Hypothalamus (tissue), 51 donors: ENCODE results near the gene RFTN1.

ENCODE experiments used
- DNase-seq, 51 donors: peaks; one replicate each; lab custom pipeline; 2025; lab: John Stamatoyannopoulos, UW

RFTN1 gene

GRCh38 chr3:16413321-16413720 lies 100.2 kb downstream of the RFTN1 start:
- no peak for DNase-seq

- no peak for DNase-seq
Measured at GRCh38 chr3:16412192-16412800, 101.2 kb downstream of the RFTN1 start.

GRCh38 chr3:16411441-16411840 lies 102.1 kb downstream of the RFTN1 start:
- no peak for DNase-seq

GRCh38 chr3:16410659-16411058 lies 102.8 kb downstream of the RFTN1 start:
- DNase-seq, result no peak

GRCh38 chr3:16409032-16409431 lies 104.5 kb downstream of the RFTN1 start:
- DNase-seq, result no peak

GRCh38 chr3:16407366-16407765 lies 106.1 kb downstream of the RFTN1 start:
- DNase-seq, result no peak

- DNase-seq, result no peak
Measured at GRCh38 chr3:16406579-16406978, 106.9 kb downstream of the RFTN1 start.

GRCh38 chr3:16406166-16406565 lies 107.3 kb downstream of the RFTN1 start:
- DNase-seq, result no peak

- DNase-seq, result no peak
Measured at GRCh38 chr3:16404349-16404895, 109.1 kb downstream of the RFTN1 start.

- DNase-seq, result no peak
Measured at GRCh38 chr3:16402451-16402850, 111.0 kb downstream of the RFTN1 start.

- no peak for DNase-seq
Measured at GRCh38 chr3:16401273-16401672, 112.2 kb downstream of the RFTN1 start.

- no peak for DNase-seq
Measured at GRCh38 chr3:16400106-16400931, 113.2 kb downstream of the RFTN1 start.

GRCh38 chr3:16399473-16399872 lies 114.0 kb downstream of the RFTN1 start:
- DNase-seq, result no peak

GRCh38 chr3:16398648-16399047 lies 114.9 kb downstream of the RFTN1 start:
- DNase-seq, result no peak

GRCh38 chr3:16396202-16396601 lies 117.3 kb downstream of the RFTN1 start:
- DNase-seq, result no peak

GRCh38 chr3:16395212-16395611 lies 118.3 kb downstream of the RFTN1 start:
- DNase-seq, result no peak

GRCh38 chr3:16394639-16395038 lies 118.9 kb downstream of the RFTN1 start:
- DNase-seq, result no peak

GRCh38 chr3:16392717-16393116 lies 120.8 kb downstream of the RFTN1 start:
- no peak for DNase-seq

GRCh38 chr3:16392065-16392464 lies 121.4 kb downstream of the RFTN1 start:
- DNase-seq, result no peak

GRCh38 chr3:16390581-16390980 lies 122.9 kb downstream of the RFTN1 start:
- no peak for DNase-seq

- DNase-seq, result no peak
Measured at GRCh38 chr3:16388850-16389441, 124.6 kb downstream of the RFTN1 start.

GRCh38 chr3:16386561-16386960 lies 126.9 kb downstream of the RFTN1 start:
- no peak for DNase-seq
